PC-9 (cell line): ENCODE measurements around the gene HEPHL1.

Source experiments
- EZH2 ChIP-seq: fragments of 200-600 bp; sonication (generic); IDR thresholded peaks from 2 replicates; pipeline ENCODE4 v1.8.0; 2017; ENCODE audit warnings: antibody characterized with exemption, low read depth
- TF ChIP-seq, protein P1 (sequence below): fragments of 200-600 bp; sonication (generic); conservative IDR thresholded peaks from 2 replicates; pipeline ENCODE4 v1.6.1; 2017; ENCODE audit warnings: mixed run types, antibody characterized with exemption, mild to moderate bottlenecking, moderate library complexity

DNA sequence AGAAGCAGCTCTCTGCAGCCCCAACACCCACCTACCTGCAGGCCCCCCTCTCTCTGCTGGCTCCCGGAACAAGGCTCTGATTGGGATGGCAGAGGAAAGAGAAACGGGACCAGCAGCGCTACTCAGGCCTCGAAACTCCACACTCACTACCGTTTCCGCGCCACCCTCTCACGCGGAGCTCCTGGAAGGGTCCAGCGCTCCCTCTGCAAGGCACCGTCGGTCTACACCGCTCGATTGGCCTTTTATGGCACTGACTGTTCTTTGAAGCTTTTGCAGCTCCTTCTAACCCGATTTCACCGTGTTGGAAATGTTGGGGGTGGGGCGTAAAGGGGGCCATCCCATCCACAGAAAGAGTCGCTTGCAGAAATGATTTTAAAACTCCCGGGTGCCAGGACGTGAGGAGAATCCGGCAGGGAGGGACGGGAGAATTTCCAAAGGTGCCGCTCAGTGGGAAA, 107.2 kb downstream of the HEPHL1 start:
- TF ChIP-seq, protein P1, sequence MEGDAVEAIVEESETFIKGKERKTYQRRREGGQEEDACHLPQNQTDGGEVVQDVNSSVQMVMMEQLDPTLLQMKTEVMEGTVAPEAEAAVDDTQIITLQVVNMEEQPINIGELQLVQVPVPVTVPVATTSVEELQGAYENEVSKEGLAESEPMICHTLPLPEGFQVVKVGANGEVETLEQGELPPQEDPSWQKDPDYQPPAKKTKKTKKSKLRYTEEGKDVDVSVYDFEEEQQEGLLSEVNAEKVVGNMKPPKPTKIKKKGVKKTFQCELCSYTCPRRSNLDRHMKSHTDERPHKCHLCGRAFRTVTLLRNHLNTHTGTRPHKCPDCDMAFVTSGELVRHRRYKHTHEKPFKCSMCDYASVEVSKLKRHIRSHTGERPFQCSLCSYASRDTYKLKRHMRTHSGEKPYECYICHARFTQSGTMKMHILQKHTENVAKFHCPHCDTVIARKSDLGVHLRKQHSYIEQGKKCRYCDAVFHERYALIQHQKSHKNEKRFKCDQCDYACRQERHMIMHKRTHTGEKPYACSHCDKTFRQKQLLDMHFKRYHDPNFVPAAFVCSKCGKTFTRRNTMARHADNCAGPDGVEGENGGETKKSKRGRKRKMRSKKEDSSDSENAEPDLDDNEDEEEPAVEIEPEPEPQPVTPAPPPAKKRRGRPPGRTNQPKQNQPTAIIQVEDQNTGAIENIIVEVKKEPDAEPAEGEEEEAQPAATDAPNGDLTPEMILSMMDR: no peak
- no peak for TF ChIP-seq EZH2
